ENCODE results near the gene TRIM48. TPM values are rescaled to one million over a fixed set of nuclear protein-coding genes. Genes with fewer than 3 reads are reported as not detected.
"Not testable (repeated sequence)": the region's sequence is repeated elsewhere in the genome, so short reads cannot be mapped to it uniquely, and the experiment has no call there.

TRIM48 gene
- not detected in 2 replicates for total RNA-seq

- intact Hi-C loops (cut with micrococcal nuclease): not testable (repeated sequence)
Measured at GRCh38 chr11:55261855-55262254, at the start of gene TRIM48. TSS of gene TRIM48 (plus strand) at chr11:55262155. CDS start at chr11:55262268, 113 bp downstream.

GRCh38 chr11:55238316-55238715, 23.6 kb upstream of the TRIM48 start:
- intact Hi-C loops (cut with micrococcal nuclease): not testable (repeated sequence)

GRCh38 chr11:55263081-55263480, 1.1 kb downstream of the TRIM48 start:
- intact Hi-C loops (cut with micrococcal nuclease): no loop called here

Other genes with a start within 250 kb of the TRIM48 start
- gene OR4A16, start 81.0 kb downstream of the TRIM48 start, total RNA-seq: not detected in 2 replicates
- not detected in 2 replicates for gene OR4A15, start 105.8 kb downstream of the TRIM48 start, total RNA-seq